GM21360 (cell line): ENCODE measurements around the gene DPPA4.

Experiments
- ATAC-seq: cut with Tn5 transposase; IDR thresholded peaks from one replicate; pipeline ENCODE4 v1.9.1; 2021; ENCODE audit warnings: mild to moderate bottlenecking, moderate library complexity; ENCODE audit not compliant: unreplicated experiment

The DPPA4 gene

DNA sequence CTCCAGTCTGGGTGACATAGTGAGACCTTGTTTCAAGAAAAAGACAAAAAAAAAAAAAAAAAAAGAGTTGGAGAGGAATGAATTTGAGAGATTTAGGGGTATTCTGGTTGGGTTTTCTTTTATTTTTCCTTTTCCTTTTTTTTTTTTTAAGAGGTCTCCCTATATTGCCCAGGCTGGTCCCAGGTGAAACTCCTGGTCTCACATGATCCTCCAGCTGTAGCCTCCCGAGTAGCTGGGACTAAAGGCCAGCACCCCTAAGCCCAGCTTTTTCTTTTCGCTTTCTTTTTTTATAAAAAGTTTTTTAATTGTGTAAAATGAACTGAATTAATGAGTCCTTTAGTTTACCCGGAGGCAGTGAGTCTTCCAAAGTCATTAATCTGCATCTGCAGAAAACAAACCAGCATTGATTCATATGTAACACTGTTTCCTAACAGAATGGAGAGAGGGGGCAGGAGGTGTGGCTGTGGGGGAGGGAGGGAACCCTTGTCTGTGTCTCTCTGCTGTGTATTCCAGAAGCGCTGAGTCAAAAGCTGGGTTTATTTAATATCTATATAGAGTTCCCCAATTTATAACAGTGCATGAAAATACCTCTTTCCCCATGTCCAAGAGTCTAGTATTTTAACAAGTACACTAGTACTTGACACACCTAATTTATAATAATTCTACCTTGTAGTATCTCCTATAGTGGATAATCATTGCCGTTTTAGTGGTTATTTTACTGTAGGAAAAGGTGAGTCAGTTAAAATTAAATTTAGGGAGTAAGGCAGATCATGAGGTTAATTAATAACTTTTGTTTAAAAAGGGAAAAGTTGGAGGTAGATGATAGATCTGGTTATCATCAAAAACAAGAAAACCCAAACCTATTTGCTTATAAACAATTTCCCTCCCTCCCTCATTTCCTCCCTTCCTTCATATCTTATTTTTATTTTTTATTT is 2.6 kb upstream of the DPPA4 start:
- ATAC-seq, result no peak

DNA sequence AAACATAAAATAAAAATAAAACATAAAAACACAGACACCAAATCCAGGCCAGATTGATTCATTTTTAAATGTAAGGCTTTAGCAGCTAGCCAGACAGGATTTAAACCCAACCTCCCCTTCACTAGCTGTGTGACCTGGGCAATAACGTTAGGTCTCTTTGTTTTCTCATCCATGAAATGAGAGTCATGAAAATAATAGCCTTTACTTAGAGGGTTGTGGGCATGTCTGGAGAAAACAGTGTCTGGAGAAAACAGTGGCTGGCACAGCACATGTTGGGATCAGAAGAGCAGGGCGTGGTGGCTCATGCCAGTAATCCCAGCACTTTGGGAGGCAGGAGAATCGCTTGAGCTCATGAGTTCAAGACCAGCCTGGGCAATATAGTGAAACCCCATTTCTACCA is 1.9 kb upstream of the DPPA4 start:
- no peak for ATAC-seq

- ATAC-seq, result no peak
These were observed 976 bp upstream of the DPPA4 start for GRCh38 chr3:109338322-109338721.

- no peak for ATAC-seq
These were observed 970 bp downstream of the DPPA4 start for GRCh38 chr3:109336291-109336861.

GRCh38 chr3:109334572-109334971 is 2.8 kb downstream of the DPPA4 start:
- ATAC-seq, result no peak

DNA sequence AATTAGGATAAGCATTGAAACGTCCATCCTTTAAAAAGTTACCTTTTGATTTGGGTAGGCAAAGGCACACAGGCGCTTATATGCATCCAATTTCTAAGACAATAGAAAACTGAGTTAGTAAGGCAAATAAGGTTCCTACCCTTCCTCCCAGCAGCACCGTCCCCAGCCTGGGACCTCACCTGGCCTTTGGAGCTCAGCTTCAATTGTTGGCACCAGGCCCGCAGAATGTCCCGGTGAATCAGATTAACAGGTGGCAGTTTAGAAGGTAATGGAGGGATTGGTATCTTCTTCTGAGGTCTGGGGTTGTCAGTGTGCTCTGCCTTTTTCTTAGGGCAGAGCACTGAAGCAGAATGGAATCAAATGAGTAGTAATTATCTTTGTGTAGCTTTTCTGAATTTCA is 5.7 kb downstream of the DPPA4 start:
- no peak for ATAC-seq

- no peak for ATAC-seq
These were observed 6.9 kb downstream of the DPPA4 start for GRCh38 chr3:109330405-109330804.

DNA sequence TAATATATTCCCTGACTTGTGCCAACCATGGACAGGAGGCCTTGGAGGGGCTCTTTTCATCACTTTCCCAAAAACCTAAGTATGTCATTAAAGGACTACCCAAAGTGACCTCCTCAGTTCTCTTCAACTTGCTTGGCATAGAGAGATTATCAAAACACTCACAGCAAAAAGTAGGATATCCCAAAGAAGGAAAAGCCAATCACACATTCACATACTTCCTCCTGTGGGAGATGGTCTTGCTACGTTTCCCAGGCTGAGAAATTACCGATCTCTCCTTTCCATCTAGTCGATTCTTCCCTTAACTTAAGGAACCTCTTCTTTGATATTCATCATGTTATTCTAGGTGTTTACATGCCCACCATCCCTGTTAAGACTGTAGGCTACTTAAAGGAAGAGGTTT is 9.1 kb downstream of the DPPA4 start:
- no peak for ATAC-seq

GRCh38 chr3:109325657-109326056 is 11.7 kb downstream of the DPPA4 start:
- ATAC-seq, result no peak

GRCh38 chr3:109325109-109325508 is 12.2 kb downstream of the DPPA4 start:
- no peak for ATAC-seq

- no peak for ATAC-seq
These were observed 21.1 kb downstream of the DPPA4 start, which contains the start of gene DPPA2 for GRCh38 chr3:109316162-109316730. Gene DPPA2 (minus strand): TSS chr3:109316517. CDS start chr3:109314542, 1,975 bp downstream.

GRCh38 chr3:109313061-109313460 is 24.3 kb downstream of the DPPA4 start:
- no peak for ATAC-seq

DNA sequence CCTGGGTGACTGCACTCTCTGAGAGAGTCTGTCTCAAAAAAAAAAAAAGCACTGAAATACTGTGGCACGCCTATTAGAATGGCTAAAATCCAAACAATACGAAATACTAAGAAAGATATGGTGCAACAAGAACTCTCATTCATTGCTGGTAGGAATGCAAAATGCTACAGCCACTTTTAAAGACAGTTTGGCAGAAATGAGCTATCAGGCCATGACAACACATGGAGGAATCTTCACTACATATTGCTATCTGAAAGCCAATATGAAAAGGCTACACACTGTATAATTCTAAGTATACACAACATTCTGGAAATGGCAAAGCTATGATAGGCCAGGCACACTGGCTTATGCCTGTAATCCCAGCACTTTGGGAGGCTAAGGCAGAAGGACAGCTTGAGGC is 39.9 kb downstream of the DPPA4 start:
- no peak for ATAC-seq

- ATAC-seq, result no peak
These were observed 53.3 kb downstream of the DPPA4 start for GRCh38 chr3:109284071-109284470.

- ATAC-seq, result no peak
These were observed 58.8 kb downstream of the DPPA4 start for GRCh38 chr3:109278546-109278945.

DNA sequence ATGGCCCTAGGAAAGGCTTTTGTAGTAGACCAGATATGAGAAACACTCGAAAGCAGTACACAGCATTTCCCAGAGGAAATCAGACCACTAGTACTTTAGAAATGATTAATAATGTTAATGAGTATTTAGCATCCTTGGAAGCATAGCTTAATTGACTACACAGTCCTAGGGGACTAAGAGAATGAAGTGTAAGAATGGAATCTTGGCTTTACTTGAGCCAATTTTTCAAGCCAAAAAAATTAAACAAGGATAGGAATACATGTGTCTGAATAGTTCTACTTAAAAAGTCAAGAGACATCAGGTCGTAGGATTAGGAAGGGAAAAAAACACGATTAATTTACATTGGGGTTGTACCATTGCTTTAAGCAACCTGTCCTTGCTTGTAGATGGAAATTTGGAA is 59.2 kb downstream of the DPPA4 start:
- no peak for ATAC-seq
